Amniotic stem cell (primary cell): ENCODE data around the gene KIAA1755.

Source experiments
- DNase-seq: peaks from one replicate; lab custom pipeline; 2025; lab: John Stamatoyannopoulos, UW

KIAA1755 gene

DNA sequence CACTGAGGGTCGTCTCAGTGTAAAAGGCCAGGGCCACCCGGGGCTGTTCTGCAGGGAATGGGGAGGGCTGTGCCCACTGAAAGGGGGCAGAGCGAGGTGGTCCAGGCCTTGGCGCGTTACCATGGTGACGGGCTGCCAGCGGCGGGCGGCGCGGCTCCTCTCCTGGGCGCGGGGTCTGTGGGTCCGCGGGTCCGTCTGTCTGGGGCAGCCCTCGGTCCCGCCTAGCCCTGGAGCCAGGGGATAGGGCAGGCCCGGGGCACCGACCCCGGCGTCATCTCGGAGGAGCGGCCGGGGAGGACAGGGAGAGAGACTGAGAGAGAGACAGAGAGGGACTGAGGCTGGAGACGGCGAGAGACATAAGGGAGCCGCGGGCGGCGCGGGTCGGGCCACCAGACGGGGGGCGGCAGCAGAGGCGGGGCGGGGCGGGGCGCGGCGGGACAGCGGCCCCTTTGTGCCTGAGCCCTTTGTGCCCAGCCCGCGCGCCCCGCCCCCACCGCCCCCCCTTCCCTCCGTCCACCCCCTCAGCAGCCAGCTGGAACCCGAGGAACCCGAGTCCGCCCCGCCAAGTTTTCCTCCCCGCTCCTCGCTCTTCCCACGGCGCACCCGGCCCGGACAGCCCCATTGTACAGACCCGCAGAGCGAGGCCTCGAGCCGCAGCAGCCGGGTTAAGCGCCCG, at the start of gene KIAA1755:
TSS of gene KIAA1755 (minus strand) at position 358 of the 676 bp plus-strand sequence. CDS start at position 123, 235 bp downstream.
- no peak for DNase-seq

DNA sequence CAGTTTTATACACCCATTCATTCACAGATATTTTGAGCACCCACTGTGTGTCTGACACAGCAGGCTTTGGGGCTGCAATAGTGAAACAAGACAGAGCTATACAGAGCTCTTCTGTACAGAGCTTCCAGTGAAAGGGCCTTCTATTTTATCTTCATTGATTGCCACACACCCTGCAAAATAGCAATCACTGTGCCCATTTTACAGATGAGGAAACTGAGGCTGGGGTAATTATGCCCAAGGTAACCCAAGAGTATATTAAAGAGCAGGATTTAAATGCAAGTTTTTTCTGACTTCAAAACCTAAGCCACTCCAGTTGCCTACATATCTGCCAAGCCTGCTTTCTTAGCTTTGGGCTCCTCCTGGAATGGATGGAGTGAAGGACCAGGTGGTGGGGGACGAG, 47.9 kb upstream of the KIAA1755 start:
- DNase-seq: no peak

GRCh38 chr20:38308047-38308438, 47.5 kb upstream of the KIAA1755 start:
- DNase-seq: no peak

- DNase-seq: no peak
Measured at GRCh38 chr20:38307371-38308046, 47.0 kb upstream of the KIAA1755 start.

DNA sequence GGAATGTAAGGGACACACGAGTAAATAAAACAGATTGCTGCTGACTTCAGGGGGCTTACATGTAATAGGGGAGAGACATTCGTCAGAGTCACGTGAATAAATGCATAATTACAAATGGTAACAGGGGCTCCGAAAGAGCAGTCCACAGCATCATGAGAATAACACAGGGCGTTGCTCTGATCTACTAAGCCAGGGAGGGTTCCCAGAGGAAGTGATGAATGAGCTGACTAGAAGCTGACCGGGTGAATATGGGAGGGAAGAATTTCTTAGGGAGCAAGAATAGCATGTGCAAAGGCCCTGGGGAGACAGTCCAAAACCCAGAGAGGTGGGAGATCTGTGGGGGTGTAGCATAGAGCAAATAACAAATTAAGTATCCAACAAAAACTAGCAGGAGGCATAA, 45.8 kb upstream of the KIAA1755 start:
- DNase-seq: no peak

- DNase-seq: no peak
Measured at GRCh38 chr20:38305541-38305940, 45.0 kb upstream of the KIAA1755 start.

DNA sequence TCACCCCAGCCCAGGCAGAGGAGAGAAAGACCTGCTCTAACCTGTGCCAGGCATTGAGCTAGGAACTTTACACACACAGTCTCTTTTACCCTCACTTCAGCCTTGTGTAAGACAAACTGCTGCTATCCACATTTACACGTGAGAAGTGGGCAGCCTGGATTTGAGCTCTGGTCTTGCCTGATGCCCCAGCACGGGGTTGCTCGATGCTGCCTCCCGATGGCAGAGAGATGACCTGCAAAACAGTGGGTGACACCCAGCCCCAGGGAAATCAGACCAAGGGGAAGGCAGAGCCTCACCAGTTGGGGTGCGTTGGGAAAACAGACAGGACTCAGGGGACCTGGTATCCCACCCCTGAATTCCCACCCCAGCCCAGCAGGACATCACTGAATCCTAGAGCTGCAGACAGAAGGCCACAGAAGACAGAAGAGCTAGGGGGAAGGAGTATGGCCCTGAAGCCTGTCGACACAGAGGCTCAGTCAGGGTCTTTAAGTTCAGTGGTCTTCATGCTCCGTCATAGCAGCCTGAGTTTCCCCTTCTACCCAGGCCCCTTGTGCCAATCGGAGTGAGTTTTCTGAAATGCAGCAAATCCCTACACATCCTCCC, 44.4 kb upstream of the KIAA1755 start:
- DNase-seq: no peak

- DNase-seq: no peak
Measured at GRCh38 chr20:38303908-38304379, 43.4 kb upstream of the KIAA1755 start, which contains the start of gene BPI. BPI (plus strand) TSS chr20:38304156; CDS start chr20:38304224, 68 bp downstream.

DNA sequence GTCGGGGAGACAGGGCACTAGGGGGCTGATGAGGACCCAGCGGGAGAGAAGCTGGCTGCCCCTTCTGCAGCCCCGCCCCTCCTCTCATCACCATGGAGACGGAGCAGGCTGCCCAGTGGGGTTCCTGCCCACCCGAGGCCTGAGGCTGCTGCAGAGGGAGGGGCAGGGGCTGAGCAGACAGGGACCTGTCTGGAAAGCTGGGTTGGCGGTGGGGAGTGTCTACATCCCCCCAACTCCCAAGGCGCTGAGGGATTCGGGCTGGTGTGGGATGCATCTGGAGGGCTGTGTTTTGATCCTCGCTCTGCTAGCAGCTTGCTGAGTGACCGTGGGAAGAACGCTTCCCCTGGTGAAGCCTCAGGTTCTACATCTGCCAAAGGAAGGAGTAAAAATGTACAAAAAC, 42.3 kb upstream of the KIAA1755 start:
- DNase-seq: no peak

GRCh38 chr20:38301309-38301708, 40.8 kb upstream of the KIAA1755 start:
- no peak for DNase-seq

GRCh38 chr20:38300438-38300837, 39.9 kb upstream of the KIAA1755 start:
- DNase-seq: no peak

DNA sequence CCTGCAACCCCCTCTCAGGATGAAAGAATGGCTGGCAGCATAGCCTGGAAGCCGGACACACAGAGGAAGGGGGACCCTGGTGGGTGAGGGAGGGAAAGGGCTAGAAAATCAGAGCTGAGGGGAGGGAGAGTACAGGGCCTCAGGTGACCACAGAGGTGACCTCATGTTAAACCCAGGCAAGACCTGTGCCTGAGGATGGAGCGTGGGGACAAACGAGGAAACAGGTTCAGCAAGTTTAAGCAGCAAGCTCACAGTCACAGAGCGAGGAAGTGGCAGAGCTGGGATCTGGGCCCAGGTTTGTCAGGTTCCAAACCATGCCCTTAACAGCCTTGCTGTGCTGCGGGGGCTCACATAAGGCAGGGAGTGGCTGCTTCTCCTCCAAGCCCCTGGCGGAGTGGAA, 39.4 kb upstream of the KIAA1755 start:
- no peak for DNase-seq

DNA sequence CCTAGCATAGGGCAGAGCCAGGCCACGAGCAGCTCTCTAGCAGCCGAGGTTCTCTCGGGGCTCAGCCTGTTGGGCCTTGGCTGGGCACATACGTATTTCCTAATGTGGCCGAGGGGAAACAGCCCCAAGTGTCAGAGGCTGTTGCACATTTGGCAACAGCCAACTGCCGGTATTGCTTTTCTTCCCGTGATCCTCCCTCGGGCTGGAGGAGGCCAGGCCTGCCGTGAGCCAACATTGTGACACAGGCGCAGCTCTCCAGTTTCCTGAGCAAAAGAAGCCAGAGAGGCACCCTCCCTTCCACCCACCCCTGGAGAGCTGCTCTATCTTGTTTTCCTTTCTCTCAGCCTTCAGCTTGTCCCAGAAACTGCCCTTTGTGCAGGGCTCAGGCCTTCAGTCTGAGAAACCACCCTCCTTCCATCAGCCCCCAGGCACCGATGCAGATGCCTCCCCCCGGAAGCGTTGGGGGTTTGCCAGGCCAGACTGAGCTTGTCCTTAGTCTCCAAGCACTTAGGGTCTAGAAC, 38.3 kb upstream of the KIAA1755 start:
- no peak for DNase-seq

DNA sequence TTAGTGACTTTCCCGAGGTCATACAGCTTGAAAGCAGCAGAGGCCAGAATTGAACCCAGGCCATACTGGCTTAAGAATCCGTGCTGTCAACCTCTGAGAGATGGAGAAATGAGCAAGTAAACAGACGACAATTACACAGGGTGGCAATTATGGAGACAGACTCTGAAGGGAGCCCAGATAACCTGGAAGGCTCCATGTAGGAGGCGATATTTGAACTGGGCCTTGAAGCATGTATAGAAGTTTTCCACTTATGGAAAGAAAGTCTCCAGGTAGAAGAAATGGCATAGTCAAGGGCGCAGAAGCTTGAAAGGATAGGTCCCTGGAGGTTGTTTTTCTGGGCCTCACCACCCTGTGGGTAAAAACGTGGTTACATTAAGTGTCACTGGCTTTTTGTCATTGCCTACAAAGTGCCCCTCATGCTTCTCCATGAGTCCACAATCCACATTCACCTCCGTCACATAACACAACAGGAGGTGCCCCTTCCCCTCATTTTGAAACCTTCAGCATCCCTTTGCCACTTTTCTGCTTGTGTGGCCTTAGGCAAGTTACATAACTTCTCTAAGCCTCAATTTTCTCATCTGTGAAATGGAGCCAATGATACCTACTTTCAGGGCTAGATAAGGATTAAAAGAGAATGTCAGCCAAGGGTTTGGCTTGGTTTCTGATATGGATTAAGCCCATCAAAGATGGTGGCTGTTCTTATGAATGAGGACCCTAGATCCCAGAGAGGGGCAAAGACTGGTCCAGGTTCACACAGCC, 37.6 kb upstream of the KIAA1755 start:
- no peak for DNase-seq

- DNase-seq: no peak
Measured at GRCh38 chr20:38296433-38296832, 35.9 kb upstream of the KIAA1755 start.

- no peak for DNase-seq
Measured at GRCh38 chr20:38295811-38296210, 35.3 kb upstream of the KIAA1755 start.

DNA sequence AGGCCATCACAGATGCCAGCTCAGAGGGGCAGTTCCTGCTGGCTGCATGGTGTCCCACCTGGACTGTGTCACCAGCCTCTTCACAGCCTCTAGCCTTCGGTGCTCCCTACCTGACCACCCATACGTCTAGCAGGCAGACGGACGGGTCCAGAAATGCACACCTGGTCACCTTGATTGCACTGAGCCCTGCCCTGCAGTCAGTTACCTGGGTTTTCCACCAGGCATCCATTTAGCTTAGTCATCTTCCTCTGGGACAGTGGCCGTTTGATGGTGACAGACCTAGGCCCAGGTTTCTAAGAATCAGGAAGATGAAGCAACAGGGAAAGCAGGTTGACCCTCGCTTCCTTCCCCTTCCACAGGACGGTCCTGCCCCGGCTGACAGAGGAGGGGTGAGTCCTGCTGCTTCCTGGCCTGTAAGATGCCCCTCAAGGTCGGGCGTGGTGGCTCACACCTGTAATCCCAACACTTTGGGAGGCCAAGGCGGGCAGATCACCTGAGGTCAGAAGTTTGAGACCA, 33.6 kb upstream of the KIAA1755 start:
- DNase-seq: no peak

DNA sequence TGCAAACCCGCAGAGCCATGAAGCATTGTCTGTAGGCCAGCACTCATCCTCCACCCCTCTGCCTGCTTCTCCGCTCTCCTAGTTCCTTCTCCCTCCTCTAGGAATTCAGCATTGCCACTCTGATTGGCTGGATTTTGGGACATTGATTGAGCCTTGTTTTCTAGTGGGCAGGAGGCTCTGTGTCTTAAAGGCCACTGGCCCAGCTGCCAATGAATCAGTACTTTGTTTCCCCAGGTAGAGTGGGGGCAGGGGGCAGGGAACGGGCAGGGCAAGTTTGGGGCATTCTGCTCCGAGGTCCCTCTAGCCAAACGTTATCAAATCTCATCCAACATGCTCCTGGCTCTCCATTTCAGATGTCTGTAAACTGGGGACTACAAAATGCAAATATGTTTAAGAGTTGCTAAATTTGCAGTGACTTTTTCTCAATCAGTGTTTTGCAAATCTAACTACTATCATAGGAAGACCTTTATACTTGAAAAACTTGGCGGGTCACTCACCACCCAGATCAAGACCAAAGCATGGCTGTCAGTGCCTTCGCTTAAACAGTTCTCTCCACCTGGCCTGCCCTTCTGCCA, 33.0 kb upstream of the KIAA1755 start:
- DNase-seq: no peak

DNA sequence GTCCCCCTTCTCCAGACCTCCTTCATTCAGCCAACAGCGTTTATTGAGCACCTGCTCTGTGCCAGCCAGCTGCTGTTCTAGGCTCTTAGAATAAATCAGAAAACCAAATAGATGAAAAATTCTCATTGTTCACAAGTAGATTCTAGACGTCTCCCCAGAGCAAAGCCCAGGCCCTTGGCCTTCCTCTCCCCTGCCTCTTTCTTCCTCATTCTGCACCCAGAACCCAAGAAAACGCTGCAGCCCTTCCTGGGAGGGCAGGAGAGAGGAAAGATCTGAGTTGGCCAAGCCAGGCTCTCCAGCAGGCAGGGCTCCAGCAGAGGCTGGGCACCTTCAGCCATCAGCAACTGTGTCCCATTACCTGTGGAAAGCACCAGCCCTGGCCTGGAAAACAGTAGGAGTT, 31.4 kb upstream of the KIAA1755 start:
- DNase-seq: no peak

DNA sequence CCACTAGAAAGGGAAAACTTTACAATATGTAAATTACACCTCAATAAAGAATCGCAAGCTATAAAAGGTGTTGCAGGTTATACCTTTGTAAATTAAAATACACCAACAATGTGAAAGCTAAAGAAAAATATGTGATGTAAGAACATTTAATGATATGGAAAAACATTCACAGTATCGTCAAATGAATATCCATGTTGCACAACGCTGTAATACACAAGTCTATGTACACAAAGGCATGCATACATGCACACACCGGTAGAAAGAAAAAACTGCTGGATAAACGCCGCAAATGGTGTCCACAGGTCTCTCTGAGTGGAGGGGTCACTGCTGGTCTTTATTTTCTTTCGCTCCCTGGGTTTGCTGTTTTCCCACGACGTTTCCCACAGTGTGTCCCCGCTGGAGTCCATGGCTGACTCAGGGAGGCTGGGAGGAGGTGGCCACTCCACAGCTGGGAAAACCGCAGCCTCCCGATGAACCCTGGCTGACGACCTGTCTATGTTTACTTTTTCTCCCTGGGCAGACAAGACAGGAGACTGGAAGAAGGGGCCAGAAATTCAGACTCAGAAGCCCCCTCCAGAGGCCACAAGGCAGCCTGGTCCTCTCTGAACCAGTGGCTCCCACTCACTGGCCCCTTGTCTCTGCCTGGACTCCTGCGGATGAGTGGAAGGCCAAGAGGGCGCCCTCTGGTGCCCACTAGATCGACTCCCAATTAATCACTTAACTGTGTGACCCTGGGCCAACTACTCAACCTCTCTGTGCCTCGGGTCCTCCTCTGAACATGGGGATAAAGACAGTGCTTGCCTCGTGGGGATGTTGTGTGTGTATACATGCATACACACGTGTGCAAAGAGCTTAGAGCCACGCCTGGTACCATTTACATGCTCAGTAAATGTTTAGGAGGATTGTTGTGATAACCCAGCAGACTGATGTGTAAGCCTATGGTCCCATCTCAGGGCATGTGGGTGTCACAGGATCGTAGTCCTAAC, 30.6 kb upstream of the KIAA1755 start:
- peak; percentile 28 for DNase-seq
